Mesodermal cell (in vitro differentiated cells): ENCODE results near the gene CYP26B1.

Experiments used
- H3K27ac ChIP-seq: 2 replicates; pipeline ENCODE4 v1.7.0; 2013; ENCODE audit warnings: mild to moderate bottlenecking, low read depth, low read length, moderate library complexity; ENCODE audit not compliant: severe bottlenecking
- H3K36me3 ChIP-seq: 2 replicates; pipeline ENCODE4 v1.7.1; 2013; ENCODE audit warnings: mild to moderate bottlenecking, low read length, moderate library complexity; ENCODE audit not compliant: control insufficient read depth, insufficient read depth
- H3K4me1 ChIP-seq: one replicate; pipeline ENCODE4 v1.7.1; 2013; ENCODE audit warnings: mild to moderate bottlenecking, low read length; ENCODE audit not compliant: insufficient read depth, control insufficient read depth, poor library complexity, severe bottlenecking
- H3K4me3 ChIP-seq: 2 replicates; pipeline ENCODE4 v1.7.0; 2013; ENCODE audit warnings: low read length, control low read depth, mild to moderate bottlenecking; ENCODE audit not compliant: insufficient read depth, poor library complexity, severe bottlenecking; ENCODE audit errors: extremely low read depth
- H3K9me3 ChIP-seq: 2 replicates; pipeline ENCODE4 v1.7.1; 2013; ENCODE audit warnings: mild to moderate bottlenecking, low read length, moderate library complexity; ENCODE audit not compliant: control insufficient read depth
- WGBS, 2 experiments: methylation state at CpG; one replicate each; pipeline ENCODE4 v1.1.5; 2013; ENCODE audit warnings: missing lambda C conversion rate in 2 of 2; ENCODE audit not compliant: insufficient coverage in 2 of 2; 5-methylcytosine and 5-hydroxymethylcytosine counted together

CYP26B1 gene

DNA sequence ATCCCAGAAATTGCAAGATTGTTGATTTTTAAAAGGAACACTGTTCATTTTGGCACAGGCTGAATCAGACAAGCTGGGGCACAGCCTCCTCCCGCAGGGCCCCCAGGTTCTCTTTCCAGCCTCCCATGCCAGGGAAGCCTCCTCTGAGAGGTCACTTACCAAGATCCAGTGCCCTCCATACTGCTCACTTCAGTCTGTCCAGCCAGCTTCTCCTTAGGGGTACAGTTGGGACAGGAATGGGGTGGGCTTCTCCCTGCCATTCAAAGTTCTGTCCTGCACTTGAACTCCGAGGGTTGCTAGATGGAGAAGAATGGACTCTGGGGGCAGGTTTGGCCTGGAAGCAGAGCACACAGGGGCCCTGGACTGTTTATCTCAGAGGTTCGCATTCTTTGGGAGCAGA, 7.5 kb upstream of the CYP26B1 start:
- Histone ChIP-seq H3K4me3 (no peak overlapping the region), H3K27ac (no peak overlapping the region), H3K4me1 (no peaks in the 10 kb centered on the region), H3K9me3 (no peaks in the 10 kb centered on the region), H3K36me3 (no peaks in the 10 kb centered on the region)
- WGBS, 2 experiments: 75 to 92% methylated on average over 2 to 3 of the region's 3 CpGs

DNA sequence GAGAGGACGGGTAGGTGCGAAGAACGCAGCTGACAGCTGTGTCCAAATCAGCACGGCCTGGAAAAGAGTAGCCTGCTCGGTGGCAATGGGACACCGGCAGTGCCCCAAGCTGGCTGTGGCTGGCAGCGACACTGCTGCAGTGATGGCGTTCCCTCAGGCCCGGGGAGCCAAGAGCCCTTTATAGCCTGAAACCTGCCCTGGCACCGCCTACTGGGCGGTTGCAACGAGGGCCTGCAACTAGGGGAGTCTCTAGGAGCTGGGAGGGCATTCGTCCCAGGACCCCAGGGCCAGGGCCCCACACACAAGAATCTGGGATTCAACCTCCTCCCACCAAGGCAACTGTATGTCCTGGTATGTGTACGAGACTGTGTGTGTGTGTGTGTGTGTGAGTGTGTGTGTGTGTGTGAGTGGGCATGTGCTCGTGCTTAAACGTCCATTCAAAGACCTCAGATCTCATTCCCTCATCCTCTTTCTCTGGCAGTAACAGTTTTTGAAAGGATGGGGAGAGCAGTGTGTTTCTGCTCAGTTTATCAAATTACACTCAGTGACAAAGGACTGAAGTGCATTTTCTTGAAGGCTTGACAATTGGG, 6.8 kb upstream of the CYP26B1 start:
- 90% methylated on average over 11 to 12 of the region's 16 CpGs for WGBS, 2 experiments

DNA sequence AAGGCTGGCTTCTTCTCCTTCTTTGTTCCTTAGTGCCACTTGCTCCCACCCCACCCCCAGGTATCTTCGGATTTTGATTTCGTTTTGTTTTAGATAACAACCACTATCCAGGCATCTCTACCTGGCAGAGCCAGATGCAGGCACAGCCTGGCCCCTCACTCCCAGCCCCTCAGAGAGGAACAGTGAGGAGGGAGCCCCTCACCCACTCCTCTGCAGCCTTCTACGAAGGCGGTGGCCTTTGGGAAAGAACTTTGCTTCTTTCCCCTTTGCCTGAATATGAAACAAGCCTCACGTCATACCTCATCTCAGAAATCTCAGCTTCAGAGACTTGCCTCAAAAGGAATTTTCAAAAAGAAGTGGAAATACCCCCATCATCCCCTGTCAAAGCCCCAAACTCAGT, 6.3 kb upstream of the CYP26B1 start:
- H3K27ac ChIP-seq: no peak overlapping the region
- H3K9me3 ChIP-seq: no peaks in the 10 kb centered on the region
- H3K36me3 ChIP-seq: no peaks in the 10 kb centered on the region
- 90% methylated on average over 4 to 5 of the region's 5 CpGs for WGBS, 2 experiments
- H3K4me1 ChIP-seq: no peaks in the 10 kb centered on the region
- H3K4me3 ChIP-seq: no peak overlapping the region

More for the DNA sequence above, 6.8 kb upstream of the CYP26B1 start:
- H3K36me3 ChIP-seq: no peaks in the 10 kb centered on the region
- H3K4me1 ChIP-seq: no peaks in the 10 kb centered on the region
- no peak overlapping the region for H3K4me3 ChIP-seq
- no peak overlapping the region for H3K27ac ChIP-seq
- H3K9me3 ChIP-seq: no peaks in the 10 kb centered on the region

DNA sequence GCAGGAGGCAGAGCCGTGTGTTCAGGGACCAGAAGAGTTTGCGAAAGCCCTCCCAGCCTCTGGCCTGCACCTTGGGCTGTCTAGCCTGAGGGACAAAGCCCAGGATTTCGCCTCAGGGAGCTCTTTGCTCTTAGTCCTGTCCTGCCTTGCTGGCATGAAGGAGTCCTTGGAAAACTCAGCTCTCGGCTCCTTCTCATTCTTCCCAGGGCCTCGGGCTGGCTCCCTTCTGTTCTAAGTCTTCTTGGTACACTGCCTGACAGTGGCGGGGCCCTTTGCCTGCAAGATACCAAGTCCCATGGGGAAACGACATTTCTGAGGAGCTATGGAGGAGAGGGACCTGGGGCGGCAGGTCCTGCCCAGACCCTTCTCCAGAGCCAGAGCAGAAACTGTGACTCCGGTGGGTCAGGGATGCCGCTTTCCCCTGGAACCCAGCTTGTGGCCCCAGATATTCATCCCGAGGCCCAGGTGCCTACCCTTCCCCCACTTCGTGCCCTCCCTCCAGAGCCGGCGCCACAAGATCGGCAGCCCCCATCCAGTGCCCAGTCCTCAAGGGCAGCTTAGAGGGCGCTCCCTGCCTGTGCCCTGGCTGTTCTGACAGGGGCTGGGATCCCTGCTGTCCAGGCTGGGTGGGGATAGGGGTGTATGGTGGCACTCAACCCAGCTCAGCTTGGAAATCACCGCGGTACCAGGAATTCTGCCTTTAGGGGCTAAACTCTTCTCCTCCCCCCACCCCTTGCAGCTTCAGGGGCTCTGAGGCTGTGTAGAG, 5.5 kb upstream of the CYP26B1 start:
- H3K36me3 ChIP-seq: no peaks in the 10 kb centered on the region
- H3K4me1 ChIP-seq: no peaks in the 10 kb centered on the region
- WGBS, 2 experiments: 79 to 93% methylated on average over 8 to 11 of the region's 18 CpGs
- H3K9me3 ChIP-seq: no peaks in the 10 kb centered on the region
- no peak overlapping the region for H3K27ac ChIP-seq
- no peak overlapping the region for H3K4me3 ChIP-seq

DNA sequence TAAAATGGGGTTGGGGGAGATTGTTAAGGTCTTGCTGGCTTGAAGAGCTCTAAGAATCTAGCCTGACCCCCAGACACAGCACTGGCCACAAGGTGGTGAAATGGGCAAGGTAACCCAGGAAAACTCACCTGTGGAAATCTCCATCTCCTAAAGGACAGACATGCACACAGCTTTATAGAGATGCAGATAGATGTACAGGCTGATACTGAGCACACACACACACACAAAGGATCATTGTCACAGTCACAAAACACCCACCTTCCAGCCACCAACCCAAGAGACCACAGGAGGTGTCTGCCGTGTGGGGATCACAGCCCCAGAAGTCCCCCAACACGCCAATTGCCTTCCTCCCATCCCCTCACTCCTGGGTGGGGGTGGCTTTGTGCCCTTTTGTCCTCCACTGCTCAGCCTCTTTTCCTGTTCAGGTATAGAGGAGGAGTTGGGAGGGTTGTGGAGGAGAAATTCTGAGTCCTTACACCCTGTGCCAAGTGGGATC, 3.2 kb upstream of the CYP26B1 start:
- Histone ChIP-seq H3K4me3 (no peak overlapping the region), H3K4me1 (no peaks in the 10 kb centered on the region), H3K27ac (no peak overlapping the region), H3K9me3 (peaks cover 10% of the 10 kb centered on the region), H3K36me3 (no peaks in the 10 kb centered on the region)
- no CpG with 5 or more reads among the region's 2 CpGs for WGBS, 2 experiments

DNA sequence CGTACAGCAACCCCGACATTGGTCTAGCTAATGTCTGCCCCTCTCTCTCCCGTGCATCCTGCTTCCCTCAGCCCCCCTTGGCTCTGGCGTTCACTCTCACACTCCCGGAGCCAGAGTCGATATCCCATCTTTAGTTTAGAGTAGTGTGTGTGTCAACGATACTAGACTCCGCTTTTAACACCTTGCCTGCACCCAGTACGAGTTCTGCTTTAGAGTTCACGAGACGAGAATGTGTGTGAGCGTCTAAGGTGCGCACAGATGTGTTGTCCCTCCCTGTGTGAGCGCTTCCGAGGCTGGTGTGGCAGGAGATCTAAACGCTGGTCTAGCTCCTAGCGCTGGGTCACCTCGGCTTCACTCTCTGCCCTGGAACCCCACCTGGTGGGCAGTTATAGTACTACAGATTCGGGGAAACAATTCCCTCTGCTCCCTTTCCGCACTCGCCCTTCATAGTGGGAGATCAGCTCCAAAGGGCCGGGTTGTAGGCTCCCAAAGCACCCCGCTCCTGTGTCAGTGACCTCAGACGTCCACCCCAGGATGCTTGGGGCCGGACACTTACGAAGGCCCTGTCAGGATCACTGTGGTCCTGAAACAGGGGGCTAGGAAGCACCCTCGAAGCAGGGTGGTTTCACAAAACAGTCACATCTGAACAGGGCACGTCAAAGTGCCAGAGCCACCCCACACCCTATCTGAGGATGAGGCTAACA, 2.6 kb upstream of the CYP26B1 start:
- H3K36me3 ChIP-seq: no peaks in the 10 kb centered on the region
- peaks cover 10% of the 10 kb centered on the region for H3K9me3 ChIP-seq
- H3K4me3 ChIP-seq: no peak overlapping the region
- H3K4me1 ChIP-seq: no peaks in the 10 kb centered on the region
- H3K27ac ChIP-seq: no peak overlapping the region
- 6 to 11% methylated on average over 19 to 22 of the region's 28 CpGs for WGBS, 2 experiments

DNA sequence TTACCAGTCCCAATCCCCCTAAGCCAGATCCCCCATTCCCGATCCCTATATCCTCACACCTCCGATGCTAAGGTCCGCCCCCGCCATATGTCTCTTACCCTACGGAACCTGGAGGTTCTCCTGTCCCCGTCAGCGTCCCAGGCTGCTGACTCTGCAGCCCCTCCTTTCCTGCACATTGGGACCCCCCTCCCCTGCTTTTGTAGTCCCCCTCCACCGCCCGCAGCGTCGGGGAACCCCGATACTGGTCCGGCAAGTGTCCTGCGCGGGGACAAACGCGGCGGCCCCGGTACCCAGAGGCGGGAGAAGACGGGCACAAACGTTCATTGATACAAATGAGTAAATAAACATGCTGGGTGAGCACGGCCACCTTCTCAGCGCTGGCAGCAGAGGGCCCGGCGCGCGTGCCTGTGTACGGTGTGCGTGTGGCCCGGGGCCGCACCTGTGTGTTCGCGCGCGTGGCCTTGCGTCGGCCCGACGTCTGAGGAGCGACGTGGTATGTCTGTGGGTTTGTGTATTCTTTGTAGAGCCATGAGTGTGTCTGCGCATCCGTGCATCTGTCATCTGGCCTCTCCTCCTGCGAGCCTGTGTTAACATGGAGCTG, 2.0 kb upstream of the CYP26B1 start:
- Histone ChIP-seq H3K4me1 (peaks cover 4% of the 10 kb centered on the region), H3K27ac (no peak overlapping the region), H3K9me3 (peaks cover 10% of the 10 kb centered on the region), H3K4me3 (peak overlapping the region; percentile 22), H3K36me3 (no peaks in the 10 kb centered on the region)
- WGBS, 2 experiments: 3 to 6% methylated on average over 39 to 41 of the region's 45 CpGs

DNA sequence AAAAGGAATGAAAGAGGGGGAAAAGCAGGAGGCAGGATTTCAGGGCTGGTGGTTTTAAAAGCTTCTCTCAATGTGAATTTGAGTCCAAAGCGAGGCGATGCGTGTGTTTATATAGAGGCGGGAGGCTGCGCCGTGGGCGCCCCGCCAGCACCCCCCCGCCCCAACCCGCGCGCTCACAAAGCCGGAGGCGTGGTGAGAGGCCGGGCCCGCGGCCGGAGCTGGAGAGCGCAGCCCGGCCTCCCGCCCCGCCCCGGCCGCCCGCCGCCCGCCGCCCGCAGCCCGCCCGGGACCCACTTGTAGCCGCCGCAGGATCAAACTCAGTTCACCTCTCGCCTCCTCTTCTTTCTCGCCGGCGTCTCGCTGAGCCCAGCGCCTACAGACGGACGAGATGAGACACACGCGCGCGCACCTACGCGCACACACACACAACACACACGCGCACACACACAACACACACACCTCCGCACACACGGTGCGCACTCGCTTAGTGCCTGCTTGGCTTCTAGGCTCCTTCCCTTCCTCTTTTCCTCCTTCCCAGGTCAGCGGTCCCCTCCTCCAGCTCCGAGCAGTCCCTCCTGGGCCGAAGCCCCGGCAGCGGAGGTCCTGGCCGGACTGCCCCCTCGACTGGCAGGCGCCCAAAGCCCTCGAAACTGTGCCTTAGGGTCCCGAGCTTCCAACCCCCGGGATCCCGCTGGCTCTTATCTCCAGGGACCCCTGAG, 1.3 kb upstream of the CYP26B1 start:
- H3K36me3 ChIP-seq: no peaks in the 10 kb centered on the region
- H3K27ac ChIP-seq: no peak overlapping the region
- peak overlapping the region; percentile 22 for H3K4me3 ChIP-seq
- H3K9me3 ChIP-seq: peaks cover 10% of the 10 kb centered on the region
- 0 to 1% methylated on average over 23 to 30 of the region's 65 CpGs for WGBS, 2 experiments
- peaks cover 5% of the 10 kb centered on the region for H3K4me1 ChIP-seq

DNA sequence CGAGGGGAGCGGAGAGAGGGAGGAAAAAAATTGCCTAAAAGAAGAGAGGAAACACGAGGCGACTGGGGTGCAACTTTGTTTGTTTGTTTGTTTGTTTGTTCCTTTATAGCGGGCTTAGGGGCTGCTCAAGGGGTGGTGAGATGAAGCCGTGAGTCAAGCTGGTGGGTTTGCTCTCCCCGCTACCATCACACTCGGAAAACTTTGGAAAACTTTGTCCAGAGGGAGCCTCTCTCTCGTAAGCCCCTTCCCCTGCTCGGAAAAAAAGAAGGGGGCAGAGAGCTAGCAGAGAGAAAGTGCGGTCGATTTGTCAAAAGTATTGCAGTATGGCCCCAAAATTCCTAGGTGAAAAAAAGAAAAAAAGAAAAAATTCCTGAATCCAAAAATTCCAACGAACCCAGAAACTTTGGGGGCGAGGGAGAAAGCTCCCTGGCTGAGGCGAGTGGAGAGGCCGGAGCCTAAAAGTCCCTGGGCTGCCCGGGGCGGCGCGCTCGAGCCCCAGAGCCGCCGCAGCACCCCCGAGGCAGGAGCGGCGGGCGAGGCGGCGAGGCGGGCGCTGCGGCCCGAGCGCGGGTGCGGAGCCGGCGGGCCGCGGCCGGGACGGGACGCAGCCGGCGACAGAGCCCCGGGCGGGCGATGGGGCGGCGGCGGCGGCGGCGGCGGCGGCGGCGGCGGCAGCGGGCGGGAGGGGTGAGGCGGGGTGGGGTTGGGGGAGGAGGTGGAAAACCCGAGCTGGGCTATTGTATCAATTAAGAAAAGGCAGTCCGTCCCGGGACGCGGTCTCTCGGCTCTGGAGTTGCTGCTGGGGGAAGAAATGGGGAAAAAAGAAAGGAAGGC, 558 bp upstream of the CYP26B1 start:
- Histone ChIP-seq H3K27ac (no peak overlapping the region), H3K36me3 (no peaks in the 10 kb centered on the region), H3K4me1 (peaks cover 12% of the 10 kb centered on the region), H3K9me3 (peaks cover 10% of the 10 kb centered on the region), H3K4me3 (peak overlapping the region; percentile 25)
- 1 to 2% methylated on average over 15 to 23 of the region's 68 CpGs for WGBS, 2 experiments
